Endothelial cell of umbilical vein (primary cell): Measurements from ENCODE around the gene SLF2. TPM values are rescaled to one million over a fixed set of nuclear protein-coding genes. Genes with fewer than 3 reads are reported as not detected.

Experiments used
- BruUV-seq: library from RNA; stranded (reverse); fragments of 400-500 nt; replicated peaks from 2 replicates; lab custom pipeline; 2021; lab: Mats Ljungman, UMichigan
- CTCF ChIA-PET: fragments of 300-600, 350-600 bp; sonication (Branson Sonifier 250); formaldehyde crosslinking; loops from one replicate; lab custom pipeline; 2021; ENCODE audit warnings: antibody characterized with exemption, inconsistent platforms; lab: Charles Lee
- POLR2A ChIA-PET: fragments of 300-600, 350-600 bp; sonication (Branson Sonifier 250); formaldehyde crosslinking; loops from one replicate; lab custom pipeline; 2021; ENCODE audit warnings: antibody characterized with exemption, inconsistent platforms; lab: Charles Lee
- DNase-seq: peaks from one replicate; pipeline ENCODE4 v3.0.0-alpha.2; 2011; ENCODE audit warnings: low read depth, low spot score
- FAIRE-seq: peaks from 2 replicates; lab custom pipeline; 2011; peaks lifted over from hg19 to GRCh38; lab: Jason Lieb, UNC
- H2AFZ ChIP-seq: 2 replicates; pipeline ENCODE4 v1.6.0; 2012; ENCODE audit warnings: low read depth, low read length, control low read depth, inconsistent platforms
- H3K27ac ChIP-seq: 2 replicates; pipeline ENCODE4 v1.5.1; 2011; ENCODE audit warnings: low read depth, mild to moderate bottlenecking, control low read depth, low read length, moderate library complexity; ENCODE audit not compliant: insufficient read depth
- H3K27me3 ChIP-seq, 2 experiments: 2 replicates each; pipeline versions ENCODE4 v1.6.0 to v1.6.1; 2011; ENCODE audit warnings: low read length in 2 of 2, mixed read lengths in 1 of 2; ENCODE audit not compliant: control insufficient read depth in 2 of 2, insufficient read depth in 2 of 2
- H3K36me3 ChIP-seq, 2 experiments: 2 replicates in 1 of 2; 3 replicates in 1 of 2; pipeline ENCODE4 v1.5.1; 2011; ENCODE audit warnings: low read length in 2 of 2, mild to moderate bottlenecking in 1 of 2, moderate library complexity in 1 of 2; ENCODE audit not compliant: control insufficient read depth in 2 of 2, insufficient read depth in 2 of 2; ENCODE audit errors: extremely low read depth in 1 of 2
- H3K4me1 ChIP-seq: 3 replicates; pipeline ENCODE4 v1.5.1; 2011; ENCODE audit warnings: mild to moderate bottlenecking, low read length; ENCODE audit not compliant: control insufficient read depth, insufficient read depth; ENCODE audit errors: extremely low read depth
- H3K4me2 ChIP-seq: 2 replicates; pipeline ENCODE4 v1.6.1; 2011; ENCODE audit warnings: low read length, control low read depth, mixed read lengths; ENCODE audit not compliant: insufficient read depth
- H3K4me3 ChIP-seq, 3 experiments: fragments of 200-600 bp in 1 of 3; sonication (generic), shearing (Covaris generic) in 1 of 3; replicated peaks in 1 of 3; 2 replicates each; pipeline ENCODE4 v1.5.1; 2011 to 2016; ENCODE audit warnings: control low read depth in 3 of 3, low read length in 3 of 3, mild to moderate bottlenecking in 2 of 3, inconsistent platforms in 1 of 3, low read depth in 1 of 3, moderate library complexity in 1 of 3; ENCODE audit not compliant: insufficient read depth in 1 of 3
- H3K79me2 ChIP-seq: 2 replicates; pipeline ENCODE4 v1.6.0; 2012; ENCODE audit warnings: low read length, inconsistent platforms; ENCODE audit not compliant: control insufficient read depth, insufficient read depth
- H3K9ac ChIP-seq: replicated peaks from 2 replicates; pipeline ENCODE3; 2011; ENCODE audit warnings: low read length, control low read depth; ENCODE audit not compliant: insufficient read depth; ENCODE audit errors: extremely low read depth
- H3K9me1 ChIP-seq: replicated peaks from 3 replicates; pipeline ENCODE4 v1.6.0; 2011; ENCODE audit warnings: mild to moderate bottlenecking, low read length; ENCODE audit not compliant: control insufficient read depth, insufficient read depth; ENCODE audit errors: extremely low read depth
- H3K9me3 ChIP-seq: replicated peaks from 2 replicates; pipeline ENCODE4 v1.5.1; 2012; ENCODE audit warnings: low read length, inconsistent platforms; ENCODE audit not compliant: control insufficient read depth, insufficient read depth
- H4K20me1 ChIP-seq: replicated peaks from 2 replicates; pipeline ENCODE3; 2011; ENCODE audit warnings: mild to moderate bottlenecking, low read length; ENCODE audit not compliant: control insufficient read depth, insufficient read depth; ENCODE audit errors: extremely low read depth
- CTCF ChIP-seq, 2 donors: IDR thresholded peaks; 1 replicate in 1 of 2; 2 replicates in 1 of 2; pipeline ENCODE4 v1.5.1; 2011; ENCODE audit warnings: low read length in 2 of 2, mild to moderate bottlenecking in 2 of 2, moderate library complexity in 2 of 2, control low read depth in 1 of 2, inconsistent platforms in 1 of 2, low read depth in 1 of 2; ENCODE audit not compliant: insufficient read depth in 1 of 2; ENCODE audit errors: extremely low read depth in 1 of 2
- EZH2 ChIP-seq: IDR thresholded peaks from 2 replicates; pipeline ENCODE4 v1.6.1; 2012; ENCODE audit warnings: borderline replicate concordance, low read depth, mild to moderate bottlenecking, moderate library complexity, low read length, inconsistent platforms; ENCODE audit not compliant: severe bottlenecking
- FOS ChIP-seq: IDR thresholded peaks from 2 replicates; pipeline ENCODE4 v1.6.1; 2011; ENCODE audit warnings: mild to moderate bottlenecking, low read length, moderate library complexity, borderline replicate concordance; ENCODE audit not compliant: insufficient read depth
- GATA2 ChIP-seq: IDR thresholded peaks from 2 replicates; pipeline ENCODE4 v1.7.0; 2011; ENCODE audit warnings: low read depth, mild to moderate bottlenecking, moderate library complexity, mixed read lengths, low read length; ENCODE audit not compliant: insufficient read length, insufficient read depth
- JUN ChIP-seq: IDR thresholded peaks from 2 replicates; pipeline ENCODE4 v1.6.1; 2011; ENCODE audit warnings: borderline replicate concordance, low read depth; ENCODE audit not compliant: insufficient read length, insufficient read depth
- MAX ChIP-seq: IDR thresholded peaks from 2 replicates; pipeline ENCODE4 v1.6.1; 2011; ENCODE audit not compliant: insufficient read depth, insufficient read length
- MYC ChIP-seq: IDR thresholded peaks from one replicate; pipeline ENCODE4 v1.6.1; 2011; ENCODE audit warnings: mild to moderate bottlenecking, low read depth, low read length
- POLR2A ChIP-seq: IDR thresholded peaks from 2 replicates; pipeline ENCODE4 v1.6.1; 2012; ENCODE audit warnings: low read depth, mild to moderate bottlenecking, control low read depth, low read length
- POLR2AphosphoS5 ChIP-seq: IDR thresholded peaks from 2 replicates; pipeline ENCODE4 v1.6.1; 2012; ENCODE audit warnings: low read depth, mild to moderate bottlenecking, control low read depth, low read length, moderate library complexity; ENCODE audit not compliant: insufficient read depth
- dilution Hi-C: fragments of 300-500 bp; cut with MboI; formaldehyde crosslinking; loops from one replicate; pipeline ENCODE4 v1.15.0; 2019; ENCODE audit warnings: low sequenced_read_pairs; ENCODE audit not compliant: extremely low pct_ligation_motif_present
- intact Hi-C: fragments of 100-400 bp; cut with micrococcal nuclease; formaldehyde crosslinking; loops from one replicate; pipeline ENCODE4 v1.10.0; 2022
- polyA plus RNA-seq, 4 experiments: library from polyadenylated mRNA; depleted of rRNA in 3 of 4; stranded (reverse) in 3 of 4; unstranded in 1 of 4; fragments of >200 nt; gene quantifications; 2 replicates each; pipeline versions ENCODE4 v1.2.1 to v1.2.3, GENCODE V29; 2011 to 2012; ENCODE audit warnings: missing spikeins in 1 of 4
- total RNA-seq: library from RNA; stranded (reverse); gene quantifications from 2 replicates; pipeline ENCODE4 v1.2.3, GENCODE V29; 2021

Gene SLF2
- total and polyA plus RNA-seq, 2 donors (not counting 3 experiments of a cell fraction or from before 2014, with no cell fraction given), result 7.5 to 35.5 TPM

DNA sequence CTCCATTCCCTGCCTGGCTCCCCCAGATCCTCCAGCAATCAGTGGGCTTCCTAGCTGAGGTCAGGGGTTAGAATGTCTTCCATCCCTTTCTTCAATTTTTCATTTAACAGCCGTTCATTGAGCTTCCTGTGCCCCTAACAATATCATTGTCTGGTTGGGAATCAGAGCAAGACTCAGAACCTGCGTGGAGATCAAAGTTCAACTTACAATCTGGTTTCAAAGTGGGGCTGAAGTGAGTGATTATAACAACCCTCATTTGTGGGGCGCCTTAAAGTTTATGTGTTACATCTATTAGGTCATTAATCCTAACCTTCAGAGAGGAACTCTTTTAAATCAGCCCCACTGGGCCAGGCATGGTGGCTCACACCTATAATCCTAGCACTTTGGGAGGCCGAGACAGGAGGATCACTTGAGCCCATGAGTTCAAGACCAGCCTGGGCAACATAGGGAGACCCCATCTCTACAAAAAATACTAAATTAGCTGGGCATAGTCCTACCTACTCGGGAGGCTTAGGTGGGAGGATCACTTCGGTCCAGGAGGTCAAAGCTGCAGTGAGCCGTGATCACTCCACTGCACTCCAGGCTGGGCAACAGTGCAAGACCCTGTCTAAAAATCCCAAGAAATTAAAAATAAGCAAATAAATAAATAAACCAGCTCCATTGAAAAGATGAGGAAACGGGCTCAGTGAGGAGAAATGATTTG, 45.4 kb upstream of the SLF2 start:
- DNase-seq (no peak), FAIRE-seq (no peak)
- no peak overlapping the region for H3K4me3 ChIP-seq
- TF ChIP-seq MYC, result no peak
- TF ChIP-seq POLR2AphosphoS5, result no peak
- no peak for TF ChIP-seq MAX
- no peak for TF ChIP-seq EZH2
- no peak for TF ChIP-seq CTCF (IDR thresholded peaks at IDR 0.05; ENCODE audit: extremely low read depth in 1 of 2, insufficient read depth in 1 of 2, low read depth in 1 of 2, low read length in 2 of 2)
- TF ChIP-seq FOS, result no peak
- no peak for TF ChIP-seq GATA2
- no peak for TF ChIP-seq JUN
- no peak for TF ChIP-seq POLR2A
- intact Hi-C loops (no loop called here), dilution Hi-C loops (no loop called here)
- H3K9me1 ChIP-seq, result no peaks in the 10 kb centered on the region
- H3K4me2 ChIP-seq, result no peak overlapping the region
- peaks cover 13 to 14% of the 10 kb centered on the region in 2 experiments for H3K27me3 ChIP-seq
- CTCF ChIA-PET, result interaction anchor here (1.3 to 1.9 kb wide), 3 partner anchors 11 to 305 kb away, joined by 4 to 5 read pairs (median 5); no protein-coding TSS in a partner anchor
- H4K20me1 ChIP-seq, result no peaks in the 10 kb centered on the region
- no peaks in the 10 kb centered on the region for H3K4me1 ChIP-seq
- H3K27ac ChIP-seq, result no peak overlapping the region
- POLR2A ChIA-PET, result no interaction called here
- no peaks in the 10 kb centered on the region for H3K79me2 ChIP-seq
- no peak overlapping the region for H3K9ac ChIP-seq
- H3K9me3 ChIP-seq, result no peaks in the 10 kb centered on the region
- BruUV-seq, result no TSS peak
- H3K36me3 ChIP-seq, result no peaks in the 10 kb centered on the region
- no peak overlapping the region for H2AFZ ChIP-seq
